Mesendoderm (in vitro differentiated cells): ENCODE data around the gene THSD7A.

Experiments
- DNase-seq: peaks from one replicate; pipeline ENCODE4 v3.0.0; 2013
- H2AK5ac ChIP-seq: 2 replicates; pipeline ENCODE4 v1.6.1; 2013; ENCODE audit warnings: low read length, inconsistent platforms
- H2BK120ac ChIP-seq: 2 replicates; pipeline ENCODE4 v1.6.1; 2013; ENCODE audit warnings: low read depth, mild to moderate bottlenecking, low read length, moderate library complexity, mixed read lengths
- H2BK15ac ChIP-seq: replicated peaks from 2 replicates; pipeline ENCODE4 v1.6.1; 2013; ENCODE audit warnings: low read depth, mild to moderate bottlenecking, moderate library complexity
- H2BK5ac ChIP-seq: 2 replicates; pipeline ENCODE4 v1.6.1; 2013; ENCODE audit warnings: low read length, inconsistent platforms
- H3K18ac ChIP-seq: 2 replicates; pipeline ENCODE4 v1.6.1; 2013; ENCODE audit warnings: mild to moderate bottlenecking, low read length, mixed read lengths
- H3K23ac ChIP-seq: one replicate; pipeline ENCODE4 v1.6.1; 2013; ENCODE audit warnings: low read length
- H3K27ac ChIP-seq: 2 replicates; pipeline ENCODE4 v1.5.1; 2013; ENCODE audit warnings: low read depth, mild to moderate bottlenecking, inconsistent platforms, low read length, moderate library complexity
- H3K27me3 ChIP-seq: 2 replicates; pipeline ENCODE4 v1.6.1; 2013; ENCODE audit warnings: low read length, control low read depth, mild to moderate bottlenecking, inconsistent platforms; ENCODE audit not compliant: insufficient read depth, poor library complexity
- H3K36me3 ChIP-seq: 2 replicates; pipeline ENCODE4 v1.6.1; 2013; ENCODE audit warnings: low read length, inconsistent platforms; ENCODE audit not compliant: control insufficient read depth, insufficient read depth
- H3K4ac ChIP-seq: one replicate; pipeline ENCODE4 v1.6.1; 2013; ENCODE audit warnings: low read depth, mild to moderate bottlenecking, low read length, moderate library complexity
- H3K4me1 ChIP-seq: 2 replicates; pipeline ENCODE4 v1.6.1; 2013; ENCODE audit warnings: low read depth, low read length, inconsistent platforms; ENCODE audit not compliant: control insufficient read depth
- H3K4me2 ChIP-seq: 2 replicates; pipeline ENCODE4 v1.6.1; 2013; ENCODE audit warnings: low read length
- H3K4me3 ChIP-seq: 2 replicates; pipeline ENCODE4 v1.5.1; 2013; ENCODE audit warnings: mild to moderate bottlenecking, low read length
- H3K56ac ChIP-seq: one replicate; pipeline ENCODE4 v1.6.1; 2013; ENCODE audit warnings: low read length
- H3K79me1 ChIP-seq: 2 replicates; pipeline ENCODE4 v1.6.1; 2013; ENCODE audit warnings: low read length, inconsistent platforms
- H3K79me2 ChIP-seq: 2 replicates; pipeline ENCODE4 v1.6.1; 2013; ENCODE audit warnings: mild to moderate bottlenecking, low read length; ENCODE audit not compliant: control insufficient read depth, insufficient read depth
- H3K9ac ChIP-seq: 2 replicates; pipeline ENCODE4 v1.6.1; 2013; ENCODE audit warnings: low read length, inconsistent platforms
- H4K5ac ChIP-seq: one replicate; pipeline ENCODE4 v1.6.1; 2013; ENCODE audit warnings: low read length
- H4K8ac ChIP-seq: one replicate; pipeline ENCODE4 v1.6.1; 2013; ENCODE audit warnings: low read depth, mild to moderate bottlenecking, control low read depth, low read length, moderate library complexity
- WGBS: extraction: QIAGEN DNeasy Blood & Tissue Kit; methylation state at CpG from one replicate; pipeline ENCODE4 v1.1.7; 2013; ENCODE audit warnings: low lambda C conversion rate, missing lambda C conversion rate; ENCODE audit not compliant: insufficient coverage; ENCODE audit errors: extremely low coverage; 5-methylcytosine and 5-hydroxymethylcytosine counted together

THSD7A gene

GRCh38 chr7:11732207-11732606, 99.8 kb downstream of the THSD7A start:
- Histone ChIP-seq H3K4me1 (no peaks in the 10 kb centered on the region), H3K36me3 (no peaks in the 10 kb centered on the region), H3K9ac (no peak overlapping the region), H3K4me3 (no peak overlapping the region), H3K4ac (no peak overlapping the region), H4K8ac (no peak overlapping the region), H3K4me2 (no peak overlapping the region), H2AK5ac (no peak overlapping the region), H3K18ac (no peak overlapping the region), H3K79me2 (no peaks in the 10 kb centered on the region), H3K27me3 (no peaks in the 10 kb centered on the region), H3K27ac (no peak overlapping the region), H3K23ac (no peak overlapping the region), H3K79me1 (no peaks in the 10 kb centered on the region), H2BK120ac (no peak overlapping the region), H4K5ac (no peak overlapping the region), H3K56ac (no peak overlapping the region), H2BK5ac (no peak overlapping the region), H2BK15ac (no peak overlapping the region)
- no CpG with 5 or more reads among the region's 4 CpGs for WGBS
- DNase-seq: no peak

- Histone ChIP-seq H3K56ac (no peak overlapping the region), H3K4ac (no peak overlapping the region), H3K23ac (no peak overlapping the region), H2AK5ac (no peak overlapping the region), H3K27ac (no peak overlapping the region), H4K8ac (no peak overlapping the region), H3K79me2 (no peaks in the 10 kb centered on the region), H2BK15ac (no peak overlapping the region), H2BK120ac (no peak overlapping the region), H3K4me2 (no peak overlapping the region), H3K4me3 (no peak overlapping the region), H3K36me3 (no peaks in the 10 kb centered on the region), H3K79me1 (no peaks in the 10 kb centered on the region), H3K4me1 (no peaks in the 10 kb centered on the region), H3K18ac (no peak overlapping the region), H3K9ac (no peak overlapping the region), H3K27me3 (no peaks in the 10 kb centered on the region), H4K5ac (no peak overlapping the region), H2BK5ac (no peak overlapping the region)
- WGBS: no CpG with 5 or more reads among the region's 1 CpG
- no peak for DNase-seq
Measured at GRCh38 chr7:11730725-11731124, 101.3 kb downstream of the THSD7A start.

- Histone ChIP-seq H3K79me1 (no peaks in the 10 kb centered on the region), H3K27me3 (no peaks in the 10 kb centered on the region), H3K4me2 (no peak overlapping the region), H3K4ac (no peak overlapping the region), H3K4me3 (no peak overlapping the region), H3K56ac (no peak overlapping the region), H3K27ac (no peak overlapping the region), H3K79me2 (no peaks in the 10 kb centered on the region), H4K8ac (no peak overlapping the region), H2BK120ac (no peak overlapping the region), H2BK15ac (no peak overlapping the region), H3K4me1 (no peaks in the 10 kb centered on the region), H3K23ac (no peak overlapping the region), H2AK5ac (no peak overlapping the region), H2BK5ac (no peak overlapping the region), H3K9ac (no peak overlapping the region), H3K36me3 (no peaks in the 10 kb centered on the region), H3K18ac (no peak overlapping the region), H4K5ac (no peak overlapping the region)
- no peak for DNase-seq
- no CpG with 5 or more reads among the region's 1 CpG for WGBS
Measured at GRCh38 chr7:11727864-11728263, 104.1 kb downstream of the THSD7A start.

GRCh38 chr7:11726794-11727155, 105.2 kb downstream of the THSD7A start:
- no CpG with 5 or more reads among the region's 6 CpGs for WGBS
- Histone ChIP-seq H4K5ac (no peak overlapping the region), H3K79me1 (no peaks in the 10 kb centered on the region)

GRCh38 chr7:11726001-11726793, 105.8 kb downstream of the THSD7A start:
- Histone ChIP-seq H2BK15ac (no peak overlapping the region), H3K4me2 (no peak overlapping the region), H4K8ac (no peak overlapping the region), H3K4me3 (no peak overlapping the region), H3K4me1 (no peaks in the 10 kb centered on the region), H2BK120ac (no peak overlapping the region), H3K18ac (no peak overlapping the region), H3K4ac (no peak overlapping the region), H3K27ac (no peak overlapping the region), H3K36me3 (no peaks in the 10 kb centered on the region), H3K9ac (no peak overlapping the region), H3K79me1 (no peaks in the 10 kb centered on the region), H3K79me2 (no peaks in the 10 kb centered on the region), H2BK5ac (no peak overlapping the region), H3K23ac (no peak overlapping the region), H4K5ac (no peak overlapping the region), H2AK5ac (no peak overlapping the region), H3K56ac (no peak overlapping the region), H3K27me3 (no peaks in the 10 kb centered on the region)
- DNase-seq: no peak
- 100% methylated on average over 2 of the region's 7 CpGs for WGBS

More at GRCh38 chr7:11726794-11727155, 105.2 kb downstream of the THSD7A start:
- Histone ChIP-seq H3K27ac (no peak overlapping the region), H2BK120ac (no peak overlapping the region), H2BK5ac (no peak overlapping the region), H2BK15ac (no peak overlapping the region), H3K79me2 (no peaks in the 10 kb centered on the region), H3K18ac (no peak overlapping the region), H3K36me3 (no peaks in the 10 kb centered on the region), H3K9ac (no peak overlapping the region), H2AK5ac (no peak overlapping the region), H3K4me2 (no peak overlapping the region), H3K27me3 (no peaks in the 10 kb centered on the region), H3K4ac (no peak overlapping the region), H4K8ac (no peak overlapping the region), H3K4me3 (no peak overlapping the region), H3K56ac (no peak overlapping the region), H3K4me1 (no peaks in the 10 kb centered on the region), H3K23ac (no peak overlapping the region)
- DNase-seq: no peak

GRCh38 chr7:11716185-11716584, 115.8 kb downstream of the THSD7A start:
- no peak overlapping the region for H3K18ac ChIP-seq
- DNase-seq: no peak
- no peak overlapping the region for H2BK120ac ChIP-seq
- H3K4me3 ChIP-seq: no peak overlapping the region
- H3K27me3 ChIP-seq: no peaks in the 10 kb centered on the region
- H3K36me3 ChIP-seq: no peaks in the 10 kb centered on the region
- no peak overlapping the region for H3K27ac ChIP-seq
- H3K56ac ChIP-seq: no peak overlapping the region
- no peak overlapping the region for H3K23ac ChIP-seq
- H3K4me1 ChIP-seq: no peaks in the 10 kb centered on the region
- H4K5ac ChIP-seq: no peak overlapping the region
- H3K79me2 ChIP-seq: no peaks in the 10 kb centered on the region
- no peak overlapping the region for H3K4me2 ChIP-seq
- no peak overlapping the region for H2BK5ac ChIP-seq
- H2AK5ac ChIP-seq: no peak overlapping the region
- no peaks in the 10 kb centered on the region for H3K79me1 ChIP-seq
- H3K4ac ChIP-seq: no peak overlapping the region
- H4K8ac ChIP-seq: no peak overlapping the region
- no peak overlapping the region for H2BK15ac ChIP-seq
- no peak overlapping the region for H3K9ac ChIP-seq
